ENCODE results near the gene DIPK1A. TPM values are rescaled to one million over a fixed set of nuclear protein-coding genes. Genes with fewer than 3 reads are reported as not detected.

DIPK1A gene
- total RNA-seq, 1 experiment from 2014 or later = 25.7 TPM

- DNase-seq (ENCODE audit: low spot score) = no peak
Observed at GRCh38 chr1:92803140-92803887, 157.9 kb downstream of the DIPK1A start.

GRCh38 chr1:92797961-92798360, 163.3 kb downstream of the DIPK1A start:
- no peak for DNase-seq (ENCODE audit: low spot score)

GRCh38 chr1:92797297-92797696, 164.0 kb downstream of the DIPK1A start:
- DNase-seq (ENCODE audit: low spot score) = no peak

DNA sequence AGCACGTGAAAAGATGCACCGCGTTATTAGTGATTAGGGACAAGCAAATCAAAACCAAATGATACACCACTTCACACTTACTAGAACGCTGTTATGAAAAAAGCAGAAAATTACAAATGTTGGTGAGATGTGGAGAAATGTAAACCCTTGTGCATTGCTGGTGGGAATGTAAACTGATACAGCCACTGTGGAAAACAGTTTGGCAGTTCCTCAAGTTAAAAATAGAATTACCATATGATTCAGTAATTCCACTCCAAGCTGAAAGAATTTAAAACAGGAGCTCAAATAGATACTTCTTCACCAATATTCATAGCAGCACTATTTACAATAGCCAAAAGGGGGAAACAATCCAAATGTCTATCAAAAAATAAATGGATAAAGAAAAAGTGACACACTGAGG, 166.1 kb downstream of the DIPK1A start:
- no peak for DNase-seq (ENCODE audit: low spot score)

DNA sequence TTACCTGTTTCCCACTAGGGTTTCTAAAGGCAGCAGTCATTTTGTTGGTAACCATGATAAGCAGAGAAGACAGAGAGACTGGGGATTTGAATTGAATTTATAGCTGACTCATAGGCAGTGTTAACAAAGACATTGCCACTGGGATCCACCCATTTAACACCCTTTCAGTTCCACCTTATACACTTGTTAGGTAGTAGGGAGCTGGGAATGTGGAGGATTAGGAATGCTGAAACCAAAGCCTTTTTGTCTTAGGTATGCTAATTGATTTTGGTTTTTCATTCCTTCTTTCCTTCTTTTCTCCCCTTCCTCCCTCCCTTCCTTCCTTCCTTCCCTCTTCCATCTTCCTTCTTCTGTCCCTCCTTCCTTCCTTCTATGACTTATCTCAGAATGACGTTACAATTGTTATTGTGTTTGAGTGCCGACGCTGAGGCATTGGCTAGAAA, 168.9 kb downstream of the DIPK1A start:
- DNase-seq (ENCODE audit: low spot score) = peak; percentile 5

Other genes with a start within 250 kb of the DIPK1A start
- gene EVI5, start 176.4 kb downstream of the DIPK1A start, total RNA-seq (2014; rRNA removed; shearing (Covaris generic)) = 3.6 and 3.9 TPM in 2 replicates
- 1,286 and 1,398 TPM in 2 replicates for gene RPL5, start 129.4 kb downstream of the DIPK1A start, total RNA-seq (2014; rRNA removed; shearing (Covaris generic))
- gene MTF2, start 117.8 kb upstream of the DIPK1A start, total RNA-seq (2014; rRNA removed; shearing (Covaris generic)) = 10.3 and 12.4 TPM in 2 replicates
- 31.7 and 36.6 TPM in 2 replicates for gene TMED5, start 219.0 kb upstream of the DIPK1A start, total RNA-seq (2014; rRNA removed; shearing (Covaris generic))
- gene CCDC18, start 219.3 kb upstream of the DIPK1A start, total RNA-seq (2014; rRNA removed; shearing (Covaris generic)) = 2.3 and 3.3 TPM in 2 replicates